NT2/D1 (cell line): Measurements from ENCODE around the gene GNG7.

Source experiments
- SUZ12 ChIP-seq: IDR thresholded peaks from 2 replicates; pipeline ENCODE4 v1.6.1; 2011; ENCODE audit not compliant: insufficient read length, insufficient read depth; ENCODE audit errors: extremely low read depth
- ZNF274 ChIP-seq: IDR thresholded peaks from 2 replicates; pipeline ENCODE4 v1.6.1; 2011; ENCODE audit warnings: mild to moderate bottlenecking, low read depth, low read length

GRCh38 chr19:2634228-2634951 is 68.1 kb downstream of the GNG7 start:
- TF ChIP-seq ZNF274 = no peak
- TF ChIP-seq SUZ12 = no peak
